ENCODE data around the gene ADAMTS2.

The ADAMTS2 gene

DNA sequence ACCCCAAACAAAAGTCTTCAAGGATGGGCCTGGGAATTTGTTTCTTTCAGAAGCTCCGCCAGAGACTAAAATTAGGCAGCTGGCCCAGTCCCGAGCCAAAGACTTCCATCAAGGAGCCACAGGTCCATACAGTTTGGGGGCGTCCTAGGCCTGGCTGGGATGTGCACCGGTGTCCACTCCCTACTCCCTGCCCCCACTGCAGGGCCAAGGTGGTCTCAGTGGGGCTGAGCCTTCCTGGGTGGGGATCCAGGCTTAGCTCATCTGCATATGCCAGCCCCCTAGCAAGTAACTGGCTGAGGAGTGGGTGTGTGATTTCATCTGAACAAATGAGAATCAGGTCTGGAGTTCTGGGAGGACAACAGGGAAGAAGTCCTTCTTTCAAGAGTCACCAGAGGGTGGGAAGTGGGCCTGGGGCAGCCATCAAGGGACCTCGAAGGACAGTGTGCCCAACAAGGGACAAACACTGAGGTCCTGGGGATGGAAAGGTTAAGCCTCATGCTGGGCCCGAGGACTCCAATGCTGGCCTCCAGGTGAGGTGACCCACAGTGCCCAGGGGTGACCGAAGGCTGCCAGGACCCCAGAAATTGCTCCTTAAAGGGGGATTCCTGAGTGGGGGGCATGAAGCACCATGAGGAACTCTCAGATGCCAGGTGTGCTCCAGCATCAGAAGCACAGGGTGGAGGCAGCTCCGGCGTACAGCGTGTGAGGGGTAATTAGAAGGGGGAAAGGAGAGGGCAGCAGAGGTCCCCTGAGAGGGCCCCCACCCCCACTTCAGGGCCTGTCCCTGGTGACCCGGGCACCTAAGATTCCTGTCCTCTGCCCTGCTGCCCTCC lies 193.8 kb downstream of the ADAMTS2 start:
- no peak for FAIRE-seq

- no peak for FAIRE-seq
These were observed 195.2 kb downstream of the ADAMTS2 start for GRCh38 chr5:179150011-179150410.

DNA sequence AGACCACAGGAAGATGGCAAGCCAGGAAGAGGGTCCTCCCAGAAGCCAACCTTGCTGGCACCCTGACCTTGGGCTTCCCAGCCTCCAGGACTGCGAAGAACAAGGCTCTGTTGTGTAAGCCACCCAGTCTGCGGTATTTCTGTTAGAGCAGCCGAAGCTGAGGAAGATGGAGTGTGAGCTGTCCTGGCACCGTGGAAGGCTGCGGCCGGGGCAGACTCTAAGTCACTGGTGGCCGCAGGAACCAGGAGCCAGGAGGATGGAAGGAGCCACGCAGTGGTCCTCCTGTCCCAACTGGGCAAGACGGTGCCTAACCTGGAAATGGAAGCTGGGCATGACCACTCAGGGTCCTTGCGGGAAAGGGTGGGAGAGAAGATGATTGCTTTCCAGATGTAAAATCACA lies 196.0 kb downstream of the ADAMTS2 start:
- FAIRE-seq = no peak

DNA sequence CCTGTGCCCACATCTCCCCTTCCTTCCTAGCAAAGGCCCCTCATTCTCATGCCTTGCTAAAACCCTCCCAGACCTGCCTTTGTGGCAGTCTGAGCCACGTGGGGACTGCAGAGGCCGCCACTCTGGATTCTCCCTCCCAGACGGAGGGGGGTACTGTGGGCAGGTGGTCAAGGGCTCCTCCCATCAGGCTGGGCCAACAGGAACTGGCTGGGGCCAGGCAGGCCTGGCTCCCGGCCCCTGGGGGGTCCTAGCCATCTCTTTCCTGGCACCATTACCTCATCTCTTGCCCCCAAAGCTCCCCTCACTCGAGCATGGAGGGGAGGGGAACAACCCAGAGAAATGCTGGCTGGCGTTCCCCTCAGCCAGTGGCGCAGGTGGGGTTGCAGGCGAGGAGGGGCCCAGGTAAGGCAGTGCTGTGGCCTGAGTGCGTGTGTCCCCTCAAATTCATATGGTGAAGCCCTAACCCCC lies 196.5 kb downstream of the ADAMTS2 start:
- no peak for FAIRE-seq

DNA sequence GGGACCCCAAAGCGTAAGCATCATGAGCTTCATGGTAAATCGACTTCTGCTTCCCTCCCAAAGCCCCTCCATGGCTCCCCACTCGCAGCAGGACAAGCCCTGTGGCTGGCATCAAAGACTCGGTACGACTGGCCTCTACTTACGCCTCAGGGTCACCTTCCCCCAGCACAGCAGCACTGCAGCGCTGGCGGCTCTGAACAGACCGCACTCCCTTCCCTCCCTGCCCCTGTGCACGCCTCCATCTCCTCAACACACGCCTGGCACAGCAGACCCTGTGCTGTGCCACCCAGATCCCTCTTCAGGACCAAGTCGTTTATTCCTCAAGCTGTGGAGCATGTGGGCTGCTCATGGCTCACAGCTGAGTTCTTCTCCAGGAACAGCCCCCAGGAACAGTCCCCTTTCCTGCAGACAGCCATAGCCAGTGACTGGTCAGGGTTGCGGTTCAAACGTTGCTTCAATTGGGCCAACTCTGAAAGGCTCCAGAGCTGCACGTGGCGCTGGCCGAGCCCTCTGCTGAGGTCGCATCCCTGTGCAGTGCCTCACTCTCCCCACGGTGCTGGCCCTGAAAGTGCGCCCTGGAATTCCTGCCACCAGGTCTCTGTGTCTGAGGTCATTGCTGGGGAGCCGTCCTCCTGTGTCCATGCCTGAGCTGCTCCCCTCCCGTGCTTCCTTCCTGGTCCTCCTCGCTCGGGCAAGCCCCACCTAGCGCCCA lies 197.1 kb downstream of the ADAMTS2 start:
- FAIRE-seq = no peak

DNA sequence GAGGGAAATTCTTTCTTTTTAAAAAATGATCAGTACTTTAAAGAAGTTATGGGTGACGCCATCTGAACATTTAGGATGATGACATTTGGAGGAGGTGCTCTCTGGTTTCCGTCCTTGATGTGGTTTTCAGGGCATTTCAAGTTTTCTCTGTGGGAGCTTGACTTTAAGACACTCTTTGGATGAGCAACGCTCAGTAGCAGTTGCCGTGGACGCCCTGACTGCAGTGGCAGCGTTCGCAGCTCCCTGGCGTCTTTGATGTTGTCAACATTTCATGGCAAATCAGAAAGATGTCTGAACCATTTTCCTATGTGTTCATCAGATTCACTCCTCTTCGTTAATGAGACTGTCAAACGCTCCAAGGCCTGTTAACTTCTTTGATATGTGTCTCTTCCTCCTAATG lies 199.0 kb downstream of the ADAMTS2 start:
- no peak for FAIRE-seq

DNA sequence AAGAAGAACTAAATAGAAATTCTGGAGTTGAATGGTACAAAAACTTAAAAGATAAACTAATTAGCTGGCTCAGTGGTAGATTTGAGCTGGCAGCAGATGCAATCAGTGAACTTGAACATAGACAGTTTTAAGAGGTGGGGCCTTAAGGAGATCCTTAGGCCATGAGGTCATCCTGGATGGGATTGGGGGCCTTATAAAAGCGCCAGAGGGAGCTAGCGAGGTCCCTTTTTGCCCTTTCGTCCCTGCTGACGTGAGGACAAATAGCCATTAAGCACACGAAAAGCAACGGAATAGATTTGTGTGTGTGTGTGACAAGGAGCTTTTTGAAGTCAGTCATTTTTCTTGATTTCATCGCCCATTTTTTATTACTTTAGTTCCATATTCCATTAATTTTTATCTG lies 201.8 kb downstream of the ADAMTS2 start:
- no peak for FAIRE-seq

GRCh38 chr5:179142434-179143198 lies 202.6 kb downstream of the ADAMTS2 start:
- no peak for FAIRE-seq

DNA sequence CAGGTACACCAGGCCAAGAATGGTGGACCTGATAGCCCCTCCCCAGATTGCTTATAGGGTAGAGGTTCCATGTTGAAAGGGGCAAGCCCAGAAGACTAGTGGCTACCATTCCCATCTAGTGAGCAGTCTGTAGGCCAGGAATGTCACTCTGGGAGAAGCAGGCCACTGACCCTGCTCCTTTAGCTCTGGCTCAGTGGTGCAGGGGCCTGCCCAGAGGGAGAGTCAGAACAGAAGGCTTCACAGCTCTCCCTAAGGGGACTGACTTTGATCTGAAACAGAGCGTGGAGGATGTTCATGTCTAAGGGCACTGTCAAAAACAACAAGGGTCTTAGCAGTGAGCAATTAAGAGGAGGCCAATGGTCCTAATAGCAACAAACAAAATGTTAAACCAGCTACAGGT lies 203.4 kb downstream of the ADAMTS2 start:
- FAIRE-seq = no peak

- no peak for FAIRE-seq
These were observed 205.0 kb downstream of the ADAMTS2 start for GRCh38 chr5:179140293-179140692.

DNA sequence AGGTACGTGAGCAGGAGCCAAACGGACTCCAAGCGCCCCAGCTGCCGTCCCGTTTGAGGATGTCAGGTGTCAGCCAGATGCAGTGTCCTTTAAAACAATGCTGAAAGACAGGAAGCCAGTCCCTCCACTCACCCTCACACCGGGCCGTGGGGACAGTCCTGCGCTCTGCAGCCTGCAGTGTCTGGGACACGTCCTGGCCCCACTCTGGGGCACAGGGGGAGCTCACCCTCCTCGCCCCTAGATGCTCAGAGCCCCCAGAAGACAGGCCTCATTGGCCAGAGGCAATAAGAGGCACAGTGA lies 205.4 kb downstream of the ADAMTS2 start:
- FAIRE-seq = no peak

DNA sequence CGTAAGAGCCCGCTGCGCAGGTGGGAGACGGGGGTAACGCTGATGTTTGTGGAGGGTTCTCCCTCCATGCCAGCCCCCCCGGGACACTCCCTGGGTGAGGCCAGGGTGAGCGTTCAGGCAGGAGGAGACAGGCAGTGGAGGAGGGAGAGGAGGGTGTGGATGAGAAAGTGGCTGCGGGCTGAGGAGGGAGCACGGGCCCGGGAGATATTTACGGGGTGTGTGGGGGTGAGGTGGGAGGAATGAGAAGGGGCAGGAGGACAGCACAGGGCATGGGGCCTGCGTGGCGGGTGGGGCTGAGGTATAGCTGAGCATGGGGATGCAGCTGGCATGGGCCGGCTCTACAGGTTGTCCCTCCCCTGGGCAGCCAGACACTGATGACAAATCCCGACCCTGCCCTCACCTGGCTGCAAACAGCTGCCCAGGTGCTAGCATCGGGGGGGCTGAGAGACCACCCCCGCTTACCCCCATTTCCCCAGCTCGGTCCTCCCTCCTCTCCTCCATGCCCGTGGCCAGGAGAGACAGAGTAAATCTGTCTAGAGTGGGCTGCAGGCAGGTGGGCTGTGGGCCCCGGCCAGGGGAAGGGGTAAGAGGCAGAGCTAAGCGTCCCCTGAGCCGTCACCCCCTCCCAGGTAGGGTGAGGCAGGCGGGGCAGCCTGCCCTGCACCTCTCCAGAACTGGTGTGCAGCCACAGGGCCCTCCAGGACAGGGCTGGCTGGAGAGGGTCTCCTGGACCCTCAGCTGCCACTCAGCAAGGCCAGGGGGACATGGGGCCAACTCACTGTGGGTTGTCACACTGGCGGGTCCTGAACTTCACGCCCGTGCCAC lies 205.9 kb downstream of the ADAMTS2 start:
- no peak for FAIRE-seq

DNA sequence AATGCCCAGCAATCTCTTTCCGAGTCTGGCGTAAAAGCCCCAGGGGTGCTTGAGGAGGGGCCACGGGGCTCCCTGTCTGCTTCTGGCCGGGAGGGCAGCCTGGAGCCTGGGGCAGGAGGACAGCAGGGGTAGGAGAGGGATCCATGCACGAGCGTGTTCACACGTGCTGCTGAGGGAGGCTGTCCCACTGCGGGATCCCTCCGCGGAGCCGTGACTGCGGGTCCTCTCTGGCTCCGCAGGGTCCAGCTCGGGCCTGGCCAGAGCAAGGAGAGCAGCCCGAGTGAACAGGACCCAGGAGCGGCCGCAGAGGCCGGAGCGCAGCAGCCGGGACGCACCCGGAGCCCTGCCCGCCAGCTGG lies 206.7 kb downstream of the ADAMTS2 start:
- no peak for FAIRE-seq

DNA sequence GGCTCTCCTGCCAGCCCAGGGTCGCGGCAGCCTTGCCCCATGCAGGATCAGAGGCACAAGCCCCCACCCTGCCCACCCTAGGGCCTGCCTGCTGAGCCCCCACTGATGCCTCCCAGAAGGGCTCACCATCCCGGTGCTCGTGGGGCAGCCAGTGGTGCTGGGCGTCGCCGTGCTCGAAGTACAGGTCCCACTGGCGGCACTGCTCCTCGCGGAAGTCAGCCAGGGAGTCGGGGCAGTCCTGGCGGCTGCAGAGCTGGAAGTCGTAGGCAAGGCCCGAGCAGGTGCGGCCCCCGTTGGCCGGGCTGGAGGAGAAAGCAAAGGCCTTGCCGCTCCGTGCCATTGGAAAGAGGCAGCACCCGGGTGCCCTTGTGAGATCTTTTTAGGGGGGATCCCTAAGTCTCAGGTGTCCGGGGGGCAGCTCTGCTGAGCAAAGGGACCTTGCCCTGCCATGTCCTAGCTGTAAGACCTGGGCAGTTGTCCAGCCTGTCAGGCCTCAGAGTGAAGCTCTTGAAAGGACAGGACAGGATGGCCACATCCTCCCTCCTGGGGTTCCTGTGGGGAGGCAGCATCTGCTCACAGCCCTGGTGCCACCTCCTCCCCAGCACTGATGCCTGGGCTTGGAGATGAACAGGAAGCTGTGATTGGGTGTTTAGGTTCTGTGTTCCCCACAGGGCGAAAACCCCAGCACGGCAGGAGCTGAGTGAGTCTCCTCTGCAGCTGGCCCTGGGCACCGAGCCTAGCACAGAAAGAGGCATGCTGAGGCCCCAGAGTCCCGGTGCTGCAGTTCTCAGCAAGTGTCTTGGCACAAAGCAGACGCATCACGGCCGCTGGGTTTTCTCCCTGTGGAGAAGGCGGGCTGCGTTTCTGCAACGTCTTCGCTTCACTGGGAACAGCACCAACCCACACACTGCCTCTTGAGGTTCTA lies 207.4 kb downstream of the ADAMTS2 start:
- no peak for FAIRE-seq

GRCh38 chr5:179137016-179137642 lies 208.1 kb downstream of the ADAMTS2 start:
- no peak for FAIRE-seq

DNA sequence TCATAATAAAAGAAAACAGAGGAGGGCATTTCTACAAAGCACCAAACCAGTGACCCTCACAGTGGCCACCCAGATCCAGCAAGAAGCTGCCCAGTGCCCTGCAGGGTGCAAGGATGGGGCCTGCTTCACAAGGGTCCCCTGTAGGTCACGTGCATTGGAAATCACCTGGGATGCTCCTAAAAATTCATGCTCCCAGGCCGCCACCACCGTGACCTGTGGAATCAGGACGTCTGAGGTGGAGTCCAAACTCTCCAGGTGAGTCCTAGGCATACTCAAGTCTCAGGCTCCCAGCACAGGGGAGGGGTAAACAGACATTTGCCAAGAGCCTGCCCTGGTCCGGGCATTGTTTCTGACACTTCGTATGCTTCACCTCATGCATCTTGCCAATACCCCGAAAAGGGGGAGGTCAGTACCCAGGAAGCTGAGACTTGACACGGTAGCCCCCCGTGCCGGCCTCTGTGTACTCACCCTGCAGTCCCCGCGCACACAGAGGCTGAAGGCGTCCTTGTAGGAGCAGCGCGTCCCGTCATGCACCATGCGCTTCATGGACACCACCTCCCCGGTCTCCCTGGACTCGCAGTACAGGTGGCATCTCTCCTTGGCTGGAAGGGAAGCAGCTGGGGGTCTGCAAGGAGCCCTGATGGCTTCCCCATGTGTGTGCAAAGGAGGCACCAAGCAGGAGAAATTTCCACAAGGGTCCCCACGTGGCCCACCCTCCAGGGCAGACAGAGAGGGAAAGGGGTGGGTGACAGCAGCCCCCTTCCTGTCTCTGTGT lies 209.6 kb downstream of the ADAMTS2 start:
- no peak for FAIRE-seq

DNA sequence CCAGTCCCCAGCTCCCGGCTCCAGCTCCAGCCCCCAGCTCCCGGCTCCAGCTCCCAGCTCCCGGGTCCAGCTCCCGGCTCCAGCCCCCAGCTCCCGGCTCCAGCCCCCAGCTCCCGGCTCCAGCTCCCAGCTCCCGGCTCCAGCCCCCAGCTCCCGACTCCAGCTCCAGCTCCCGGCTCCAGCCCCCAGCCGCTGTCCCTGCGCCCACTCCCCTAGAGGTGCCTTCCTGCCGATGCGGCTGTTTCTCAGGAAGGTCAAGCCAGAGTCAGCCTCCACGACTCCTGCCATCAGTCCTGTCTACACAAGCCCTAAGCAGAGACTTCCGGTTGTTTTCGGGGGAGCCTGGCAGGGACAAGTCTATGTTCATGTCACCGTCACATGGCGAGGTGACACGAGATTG lies 210.3 kb downstream of the ADAMTS2 start:
- no peak for FAIRE-seq

- no peak for FAIRE-seq
These were observed 210.8 kb downstream of the ADAMTS2 start for GRCh38 chr5:179134511-179134910.

GRCh38 chr5:179132586-179133355 lies 212.5 kb downstream of the ADAMTS2 start:
- no peak for FAIRE-seq
